ENCODE results near the gene GINS1. TPM values are rescaled to one million over a fixed set of nuclear protein-coding genes. Genes with fewer than 3 reads are reported as not detected.

Gene GINS1
- total RNA-seq, 3 donors from 2014 or later, result 15.3 to 25.4 (median 18.3) TPM

GRCh38 chr20:25483431-25484132, 76.1 kb downstream of the GINS1 start:
- Mint-ChIP-seq H3K9me3 (no peaks in the 10 kb centered on the region), H3K4me1 (ENCODE audit: low read depth) (peaks cover 27% of the 10 kb centered on the region), H3K27me3 (ENCODE audit: low read depth) (no peaks in the 10 kb centered on the region), H3K4me3 (no peak overlapping the region), H3K36me3 (ENCODE audit: insufficient read depth) (no peaks in the 10 kb centered on the region)
- DNase-seq (no peak), ATAC-seq (no peak)

- Mint-ChIP-seq H3K4me1 (ENCODE audit: low read depth) (peaks cover 27% of the 10 kb centered on the region), H3K27me3 (ENCODE audit: low read depth) (no peaks in the 10 kb centered on the region), H3K9me3 (no peaks in the 10 kb centered on the region), H3K36me3 (ENCODE audit: insufficient read depth) (no peaks in the 10 kb centered on the region), H3K4me3 (peak overlapping the region; percentile 51)
- no peak for DNase-seq
- ATAC-seq, result no peak
Measured at GRCh38 chr20:25484224-25484846, 76.9 kb downstream of the GINS1 start.

- DNase-seq, result no peak
- H3K4me3 Mint-ChIP-seq, result peak overlapping the region; percentile 51
- peaks cover 27% of the 10 kb centered on the region for H3K4me1 Mint-ChIP-seq (ENCODE audit: low read depth)
- no peaks in the 10 kb centered on the region for H3K36me3 Mint-ChIP-seq (ENCODE audit: insufficient read depth)
- no peaks in the 10 kb centered on the region for H3K9me3 Mint-ChIP-seq
- no peaks in the 10 kb centered on the region for H3K27me3 Mint-ChIP-seq (ENCODE audit: low read depth)
- peak in 1 of 2 donors; percentile 32 for ATAC-seq
Measured at GRCh38 chr20:25484911-25485511, 77.5 kb downstream of the GINS1 start.

DNA sequence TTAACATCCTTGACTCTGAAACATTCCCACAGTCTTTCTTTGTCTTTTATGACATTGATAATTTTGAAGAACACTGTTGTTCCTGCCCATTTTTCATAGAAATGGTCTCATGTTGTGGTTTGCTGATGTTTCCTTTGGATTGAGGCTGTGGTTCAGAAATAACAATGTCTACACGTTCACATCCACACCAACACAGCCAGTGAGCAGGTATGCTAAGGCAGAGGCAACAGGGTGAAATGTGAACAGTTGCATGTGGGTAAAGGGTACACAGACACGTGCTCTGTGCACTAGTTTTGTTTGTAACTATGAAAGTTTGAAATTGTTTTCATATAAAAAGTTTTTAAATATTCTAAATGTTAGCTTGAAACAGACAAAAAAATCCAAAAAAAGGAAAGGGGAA, 78.4 kb downstream of the GINS1 start:
- no peak for ATAC-seq
- DNase-seq, result no peak
- no peaks in the 10 kb centered on the region for H3K27me3 Mint-ChIP-seq (ENCODE audit: low read depth)
- H3K4me1 Mint-ChIP-seq (ENCODE audit: low read depth), result peaks cover 27% of the 10 kb centered on the region
- H3K4me3 Mint-ChIP-seq, result no peak overlapping the region
- H3K36me3 Mint-ChIP-seq (ENCODE audit: insufficient read depth), result no peaks in the 10 kb centered on the region
- H3K9me3 Mint-ChIP-seq, result no peaks in the 10 kb centered on the region

DNA sequence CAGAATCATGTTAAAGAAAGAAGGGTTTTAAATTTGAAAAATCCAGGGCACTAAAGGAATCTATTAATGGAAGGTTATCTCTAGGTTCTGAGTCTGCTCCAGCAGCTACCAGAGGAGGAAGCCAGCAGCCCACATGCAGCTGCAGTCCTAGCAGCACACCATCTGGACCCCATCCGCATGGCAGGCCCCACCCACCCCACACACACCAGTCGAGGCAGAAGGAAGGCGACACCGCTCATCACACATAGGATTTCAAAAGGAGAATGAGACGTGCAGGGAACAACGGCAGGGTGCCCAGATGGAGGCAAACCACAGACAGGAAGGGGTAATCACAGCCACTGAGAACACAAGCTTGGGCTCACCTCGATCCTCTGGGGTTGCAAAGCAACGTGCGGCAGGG, 78.9 kb downstream of the GINS1 start:
- Mint-ChIP-seq H3K36me3 (ENCODE audit: insufficient read depth) (no peaks in the 10 kb centered on the region), H3K27me3 (ENCODE audit: low read depth) (no peaks in the 10 kb centered on the region), H3K4me3 (no peak overlapping the region), H3K9me3 (no peaks in the 10 kb centered on the region), H3K4me1 (ENCODE audit: low read depth) (peaks cover 27% of the 10 kb centered on the region)
- ATAC-seq (no peak), DNase-seq (no peak)

- no peaks in the 10 kb centered on the region for H3K9me3 Mint-ChIP-seq
- no peaks in the 10 kb centered on the region for H3K27me3 Mint-ChIP-seq (ENCODE audit: low read depth)
- no peaks in the 10 kb centered on the region for H3K36me3 Mint-ChIP-seq (ENCODE audit: insufficient read depth)
- H3K4me3 Mint-ChIP-seq, result no peak overlapping the region
- peaks cover 27% of the 10 kb centered on the region for H3K4me1 Mint-ChIP-seq (ENCODE audit: low read depth)
- no peak for ATAC-seq
- no peak for DNase-seq
Measured at GRCh38 chr20:25487306-25487705, 79.8 kb downstream of the GINS1 start.

DNA sequence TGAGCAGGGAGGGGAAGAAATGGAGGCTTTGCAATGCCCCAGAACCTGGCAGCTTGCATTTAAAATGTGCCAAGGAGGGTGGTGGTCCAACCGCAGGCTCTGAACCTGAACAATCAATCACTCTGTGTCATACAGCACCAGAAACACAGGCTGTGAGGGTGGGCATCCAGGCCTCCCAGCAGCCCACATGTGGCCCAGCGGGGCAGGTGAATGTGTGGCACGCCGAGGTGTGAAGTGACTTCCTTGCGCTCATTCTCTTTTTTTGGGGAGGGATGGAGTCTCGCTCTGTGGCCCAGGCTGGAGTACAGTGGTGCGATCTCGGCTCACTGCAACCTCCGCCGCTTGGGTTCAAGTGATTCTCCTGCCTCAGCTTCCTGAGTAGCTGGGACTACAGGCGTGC, 80.5 kb downstream of the GINS1 start:
- ATAC-seq, result no peak
- Mint-ChIP-seq H3K4me3 (no peak overlapping the region), H3K4me1 (ENCODE audit: low read depth) (peaks cover 27% of the 10 kb centered on the region), H3K36me3 (ENCODE audit: insufficient read depth) (no peaks in the 10 kb centered on the region), H3K9me3 (no peaks in the 10 kb centered on the region), H3K27me3 (ENCODE audit: low read depth) (no peaks in the 10 kb centered on the region)
- no peak for DNase-seq

- Mint-ChIP-seq H3K36me3 (ENCODE audit: insufficient read depth) (no peaks in the 10 kb centered on the region), H3K4me1 (ENCODE audit: low read depth) (peaks cover 22% of the 10 kb centered on the region), H3K9me3 (no peaks in the 10 kb centered on the region), H3K27me3 (ENCODE audit: low read depth) (no peaks in the 10 kb centered on the region), H3K4me3 (no peak overlapping the region)
- ATAC-seq (no peak), DNase-seq (no peak)
Measured at GRCh38 chr20:25489221-25489871, 81.9 kb downstream of the GINS1 start.

DNA sequence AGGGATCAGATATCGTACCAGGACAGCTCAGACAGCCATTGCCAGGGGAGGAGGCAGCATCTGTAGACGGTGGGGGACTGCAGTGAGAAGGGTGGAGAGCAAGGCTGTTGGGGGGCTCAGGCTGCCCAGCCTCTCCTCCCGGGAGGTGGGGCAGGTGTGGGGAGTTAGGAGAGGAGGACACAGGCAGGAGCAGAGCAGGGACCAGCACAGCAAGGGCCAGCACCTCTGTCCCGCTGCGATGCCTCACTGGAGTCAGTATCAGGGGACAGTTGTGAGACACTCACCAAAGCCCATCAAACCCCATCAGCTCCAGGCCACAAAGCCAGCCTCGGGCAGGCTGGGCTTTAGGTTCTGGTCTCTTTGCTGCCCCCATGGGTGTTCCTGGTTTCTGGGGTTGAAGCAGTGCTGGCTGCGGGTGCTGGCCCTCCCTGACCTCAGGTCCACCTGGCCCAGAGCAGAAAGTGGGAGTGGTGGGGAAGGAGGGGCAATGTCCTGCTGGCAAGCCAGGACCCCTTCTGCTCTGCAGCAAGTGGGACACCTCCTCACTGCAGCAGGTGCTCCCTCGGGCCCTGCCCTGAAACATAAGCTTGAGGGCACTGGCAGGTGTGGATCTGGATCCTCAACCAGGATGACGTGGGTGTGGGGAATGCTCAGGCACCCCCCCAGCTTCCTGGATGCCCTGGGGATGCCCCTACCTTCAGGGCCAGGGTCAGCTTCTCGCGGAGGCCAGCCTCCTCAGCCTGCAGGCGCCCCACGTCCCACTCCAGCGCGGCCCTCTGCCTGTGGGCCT, 83.4 kb downstream of the GINS1 start:
- DNase-seq (no peak), ATAC-seq (no peak)
- Mint-ChIP-seq H3K9me3 (no peaks in the 10 kb centered on the region), H3K27me3 (ENCODE audit: low read depth) (no peaks in the 10 kb centered on the region), H3K4me1 (ENCODE audit: low read depth) (peaks cover 8% of the 10 kb centered on the region), H3K4me3 (no peak overlapping the region), H3K36me3 (ENCODE audit: insufficient read depth) (no peaks in the 10 kb centered on the region)

DNA sequence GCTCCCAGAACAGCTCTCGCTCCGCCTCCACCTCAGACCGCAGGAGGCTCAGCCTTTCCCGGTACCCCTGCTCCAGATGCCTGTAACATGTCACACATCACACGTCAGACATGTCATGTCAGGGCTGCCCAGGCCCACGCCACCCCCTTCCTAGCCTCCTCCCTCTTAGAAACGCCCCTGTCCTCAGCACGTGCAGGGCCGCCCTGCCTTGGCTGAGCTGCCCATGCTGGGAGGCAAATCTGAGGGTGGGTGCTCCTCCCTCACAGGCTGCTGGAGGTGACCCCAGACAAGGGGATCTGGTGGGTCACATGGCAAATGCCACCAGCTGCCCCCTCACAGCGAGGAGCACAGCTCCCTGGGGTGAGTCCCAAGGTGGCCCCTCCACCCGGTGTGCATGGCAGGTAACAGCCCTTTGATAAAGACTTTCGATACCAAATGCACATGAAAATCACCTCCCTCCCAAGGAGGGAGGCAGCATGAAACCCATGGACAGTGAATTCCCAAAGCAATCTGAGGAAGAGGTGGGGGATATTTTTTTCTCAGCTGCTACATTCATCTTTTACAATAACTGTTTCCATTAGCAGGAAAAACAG, 84.1 kb downstream of the GINS1 start:
- Mint-ChIP-seq H3K9me3 (no peaks in the 10 kb centered on the region), H3K36me3 (ENCODE audit: insufficient read depth) (no peaks in the 10 kb centered on the region), H3K4me3 (no peak overlapping the region), H3K27me3 (ENCODE audit: low read depth) (no peaks in the 10 kb centered on the region), H3K4me1 (ENCODE audit: low read depth) (peaks cover 1% of the 10 kb centered on the region)
- ATAC-seq, result no peak
- DNase-seq, result no peak

GRCh38 chr20:25493137-25493536, 85.7 kb downstream of the GINS1 start:
- H3K36me3 Mint-ChIP-seq (ENCODE audit: insufficient read depth), result no peaks in the 10 kb centered on the region
- no peaks in the 10 kb centered on the region for H3K9me3 Mint-ChIP-seq
- no peak overlapping the region for H3K4me3 Mint-ChIP-seq
- no peaks in the 10 kb centered on the region for H3K4me1 Mint-ChIP-seq (ENCODE audit: low read depth)
- DNase-seq (no peak), ATAC-seq (no peak)
- no peaks in the 10 kb centered on the region for H3K27me3 Mint-ChIP-seq (ENCODE audit: low read depth)

- Mint-ChIP-seq H3K4me3 (no peak overlapping the region), H3K9me3 (no peaks in the 10 kb centered on the region), H3K27me3 (ENCODE audit: low read depth) (no peaks in the 10 kb centered on the region), H3K4me1 (ENCODE audit: low read depth) (no peaks in the 10 kb centered on the region), H3K36me3 (ENCODE audit: insufficient read depth) (no peaks in the 10 kb centered on the region)
- DNase-seq (no peak), ATAC-seq (no peak)
Measured at GRCh38 chr20:25493748-25494505, 86.5 kb downstream of the GINS1 start.

DNA sequence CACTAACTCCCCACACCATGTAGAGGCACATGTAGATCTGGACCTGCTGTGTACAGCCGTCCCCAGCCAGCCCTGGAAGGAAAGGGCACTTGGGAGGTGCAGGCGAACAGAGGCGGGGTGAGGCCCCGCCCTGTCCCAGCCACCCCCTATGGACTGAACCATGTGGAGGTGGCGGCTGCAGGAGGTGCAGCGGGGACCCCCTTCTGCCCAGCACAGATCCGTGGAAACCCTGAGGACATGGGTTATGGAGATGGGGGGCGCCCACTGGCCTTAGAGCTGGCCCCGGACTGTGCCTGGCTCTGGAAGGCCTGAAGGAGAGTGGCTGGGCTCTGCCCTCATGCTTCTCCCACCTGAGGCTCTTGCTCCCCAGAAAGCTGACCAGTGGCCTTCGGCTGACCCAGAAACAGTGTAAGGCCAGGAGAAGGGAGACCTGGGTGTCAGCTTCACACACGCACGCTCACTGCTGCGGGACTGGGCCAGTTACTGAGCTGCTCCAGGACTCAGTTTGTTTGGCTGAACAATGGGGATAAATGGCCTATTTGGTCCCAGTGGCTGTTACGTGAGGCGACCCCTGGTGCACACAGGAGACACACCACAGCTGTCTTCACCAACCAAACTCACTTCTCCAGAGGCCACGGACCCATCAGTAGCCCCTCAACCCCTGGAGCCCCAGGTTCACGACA, 87.2 kb downstream of the GINS1 start:
- H3K27me3 Mint-ChIP-seq (ENCODE audit: low read depth), result no peaks in the 10 kb centered on the region

More for the DNA sequence above, 87.2 kb downstream of the GINS1 start:
- Mint-ChIP-seq H3K9me3 (no peaks in the 10 kb centered on the region), H3K4me1 (ENCODE audit: low read depth) (no peaks in the 10 kb centered on the region), H3K4me3 (no peak overlapping the region), H3K36me3 (ENCODE audit: insufficient read depth) (no peaks in the 10 kb centered on the region)
- ATAC-seq (no peak), DNase-seq (no peak)

All from activated T-cell treated with anti-CD3 and anti-CD28 coated beads, Interleukin-2, amount 50 U/mL, for 4 hours (primary cell).